ENCODE data around the gene MTMR4.

DNA sequence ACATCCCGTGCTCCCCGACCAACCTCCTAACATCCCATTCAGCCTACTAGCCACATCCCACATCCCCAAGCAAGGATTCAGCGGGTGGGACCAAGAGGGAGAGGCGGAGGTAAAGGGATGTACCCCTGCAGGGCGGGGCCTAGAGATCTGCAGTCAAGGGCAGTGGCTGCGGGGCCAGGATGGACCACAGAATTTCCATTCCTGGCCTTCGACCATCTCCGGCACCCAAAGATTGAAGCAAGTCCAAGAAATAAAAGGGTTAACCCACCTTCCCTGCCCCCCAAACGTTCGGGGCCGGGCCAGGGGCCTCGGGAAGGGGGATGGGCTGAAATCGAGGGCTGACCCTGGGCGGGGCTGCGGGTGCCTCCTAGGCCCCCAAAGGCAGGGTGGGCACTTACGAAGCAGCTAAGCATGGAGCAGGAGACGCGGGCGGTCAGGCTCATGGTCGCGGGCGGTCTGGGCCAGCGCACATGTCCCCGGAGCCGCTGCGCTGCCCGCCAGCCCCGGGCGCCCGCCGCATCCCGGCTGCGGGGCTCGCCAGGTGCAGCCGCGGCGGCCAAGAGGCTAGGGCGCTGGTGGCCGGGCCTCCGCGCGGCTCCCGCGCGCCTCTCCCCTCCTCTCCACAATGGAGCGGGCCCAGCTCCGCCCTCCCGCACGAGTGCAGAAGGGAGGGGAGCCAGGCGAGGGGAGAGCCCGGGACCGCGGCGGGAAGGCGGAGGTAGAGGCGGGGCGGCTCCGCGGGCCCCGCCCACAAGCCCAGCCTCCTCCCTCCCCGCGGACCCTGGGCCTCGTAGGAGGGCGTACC lies at the start of gene MTMR4:
- TF ChIP-seq CTCF (IDR thresholded peaks at IDR 0.05; ENCODE audit: low read depth, low read length, poor library complexity, severe bottlenecking) = no peak
- TF ChIP-seq EZH2phosphoT487 (IDR thresholded peaks at IDR 0.05; ENCODE audit: borderline replicate concordance, low read length) = no peak

All from DOHH2 (cell line).